Thyroid gland (tissue), 4 donors: ENCODE data around the gene DDB1. TPM values are rescaled to one million over a fixed set of nuclear protein-coding genes. Genes with fewer than 3 reads are reported as not detected.

Experiments
- DNase-seq, 2 donors: peaks; one replicate each; pipeline ENCODE4 v3.0.0-alpha.2; 2019
- H3K27ac ChIP-seq, 3 donors: fragments of 200-600 bp; sonication (generic); 1 replicate in 2 of 3; 2 replicates in 1 of 3; pipeline ENCODE4 v1.5.1; 2016 to 2019; ENCODE audit warnings: mild to moderate bottlenecking in 1 of 3, moderate library complexity in 1 of 3
- H3K27me3 ChIP-seq: fragments of 200-600 bp; sonication (generic); one replicate; pipeline ENCODE4 v1.5.1; 2019
- H3K36me3 ChIP-seq, 2 donors: fragments of 200-600 bp; sonication (generic); one replicate each; pipeline ENCODE4 v1.5.1; 2016 to 2019
- H3K4me1 ChIP-seq, 2 donors: fragments of 200-600 bp; sonication (generic); one replicate each; pipeline ENCODE4 v1.5.1; 2017 to 2019
- H3K4me3 ChIP-seq, 3 donors: fragments of 200-600 bp; sonication (generic); replicated peaks in 1 of 3; 1 replicate in 2 of 3; 2 replicates in 1 of 3; pipeline ENCODE4 v1.5.1; 2016; ENCODE audit warnings: mild to moderate bottlenecking in 1 of 3
- H3K9me3 ChIP-seq: fragments of 200-600 bp; sonication (generic); one replicate; pipeline ENCODE4 v1.5.1; 2017
- CTCF ChIP-seq, 6 experiments: fragments of 200-600 bp in 3 of 6; fragments of 450-650 bp in 3 of 6; sonication (generic) in 3 of 6; IDR thresholded peaks; one replicate each; pipeline ENCODE4 v1.5.1; 2016 to 2019; ENCODE audit warnings: antibody characterized with exemption in 6 of 6, mild to moderate bottlenecking in 2 of 6, inconsistent platforms in 1 of 6, moderate library complexity in 1 of 6
- POLR2A ChIP-seq, 2 donors: fragments of 450-650 bp; IDR thresholded peaks; one replicate each; pipeline ENCODE4 v1.6.1; 2017; ENCODE audit warnings: antibody characterized with exemption in 2 of 2, mild to moderate bottlenecking in 2 of 2, moderate library complexity in 1 of 2
- WGBS, 2 donors: methylation state at CpG; one replicate each; pipeline ENCODE4 v1.1.5; 2017; 5-methylcytosine and 5-hydroxymethylcytosine counted together
- intact Hi-C: fragments of 100-400 bp; cut with DNase I; formaldehyde crosslinking; loops from one replicate; pipeline ENCODE4 v1.15.1; 2023
- total RNA-seq, 4 donors: library from RNA; depleted of rRNA; stranded (reverse); fragments of >200 nt; gene quantifications; one replicate each; pipeline ENCODE4 v1.2.3, GENCODE V29; 2016

DDB1 gene
- total RNA-seq, 4 donors from 2014 or later: 132 to 211 (median 182) TPM

DNA sequence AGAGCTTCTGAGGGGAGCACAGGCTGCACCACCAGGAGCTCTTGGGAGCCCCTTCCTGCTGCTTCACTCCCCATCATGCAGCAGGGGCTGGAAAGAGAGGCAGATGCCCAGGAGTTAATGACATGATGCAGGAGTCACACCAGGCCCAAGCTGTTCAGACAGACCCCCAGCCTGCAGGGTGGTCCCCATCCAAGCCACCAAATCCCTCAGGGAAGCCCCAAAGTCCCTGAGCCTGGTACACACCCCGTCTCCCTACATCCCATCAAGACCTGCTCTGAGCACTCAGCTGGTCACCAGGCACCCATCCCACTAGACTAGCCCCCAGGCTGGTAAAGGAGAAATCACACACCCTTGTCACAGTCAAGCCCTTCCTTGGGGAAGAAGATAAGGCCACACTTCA is 17.4 kb upstream of the DDB1 start:
- Histone ChIP-seq H3K27me3 (no peaks in the 10 kb centered on the region), H3K27ac (no peak overlapping the region), H3K4me3 (no peak overlapping the region), H3K4me1 (no peaks in the 10 kb centered on the region), H3K9me3 (no peaks in the 10 kb centered on the region), H3K36me3 (peaks cover 13 to 26% of the 10 kb centered on the region in 2 donors)
- no peak for DNase-seq
- intact Hi-C loops: no loop called here
- 100% methylated on average over 1 of the region's 1 CpG for WGBS, 2 donors
- TF ChIP-seq POLR2A (IDR thresholded peaks at IDR 0.05) (no peak), CTCF (IDR thresholded peaks at IDR 0.05) (no peak)

- 90 to 96% methylated on average over 8 to 10 of the region's 10 CpGs for WGBS, 2 donors
- no peak for DNase-seq
- peaks cover 13 to 26% of the 10 kb centered on the region in 2 donors for H3K36me3 ChIP-seq
- H3K4me1 ChIP-seq: no peaks in the 10 kb centered on the region
- no peaks in the 10 kb centered on the region for H3K27me3 ChIP-seq
- TF ChIP-seq POLR2A (IDR thresholded peaks at IDR 0.05) (no peak), CTCF (IDR thresholded peaks at IDR 0.05) (no peak)
- H3K9me3 ChIP-seq: no peaks in the 10 kb centered on the region
- no peak overlapping the region for H3K27ac ChIP-seq
- H3K4me3 ChIP-seq: no peak overlapping the region
- intact Hi-C loops: no loop called here
Measured at GRCh38 chr11:61349916-61350315, 17.0 kb upstream of the DDB1 start.

DNA sequence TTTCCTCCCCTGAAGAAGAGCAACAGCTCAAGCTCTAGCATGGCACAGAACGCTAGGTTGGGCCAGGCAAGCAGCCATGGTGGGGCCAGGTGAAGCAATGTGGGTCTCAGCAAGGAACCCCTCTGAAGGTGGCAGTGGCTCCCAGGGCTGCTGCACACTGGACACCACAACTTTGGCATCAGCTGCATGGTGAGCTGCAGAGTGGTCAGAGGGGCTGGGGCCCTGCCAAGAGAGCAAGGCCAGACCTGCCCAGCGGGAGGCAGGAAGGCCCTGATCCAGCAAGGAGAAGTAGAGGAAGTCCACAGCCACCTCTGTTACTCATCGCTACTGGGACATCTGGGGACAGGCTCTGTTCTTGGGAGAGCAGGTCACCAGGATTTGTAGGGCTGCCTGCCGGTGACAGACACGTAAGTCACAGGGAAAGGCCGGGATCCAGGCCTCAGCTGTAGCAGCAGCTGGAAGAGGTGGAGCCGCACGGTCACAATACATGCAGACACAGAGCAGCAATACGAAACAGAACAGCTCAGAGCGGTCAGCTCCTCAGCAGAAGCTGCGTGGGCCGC is 16.4 kb upstream of the DDB1 start:
- no peak for TF ChIP-seq CTCF (IDR thresholded peaks at IDR 0.05)
- TF ChIP-seq POLR2A (IDR thresholded peaks at IDR 0.05): no peak
- Histone ChIP-seq H3K9me3 (no peaks in the 10 kb centered on the region), H3K36me3 (peaks cover 13 to 26% of the 10 kb centered on the region in 2 donors), H3K4me3 (no peak overlapping the region), H3K27me3 (no peaks in the 10 kb centered on the region), H3K27ac (no peak overlapping the region), H3K4me1 (no peaks in the 10 kb centered on the region)
- DNase-seq: peak in 1 of 2 donors; percentile 5
- intact Hi-C loops: no loop called here
- WGBS, 2 donors: 90 to 100% methylated on average over 5 of the region's 12 CpGs

DNA sequence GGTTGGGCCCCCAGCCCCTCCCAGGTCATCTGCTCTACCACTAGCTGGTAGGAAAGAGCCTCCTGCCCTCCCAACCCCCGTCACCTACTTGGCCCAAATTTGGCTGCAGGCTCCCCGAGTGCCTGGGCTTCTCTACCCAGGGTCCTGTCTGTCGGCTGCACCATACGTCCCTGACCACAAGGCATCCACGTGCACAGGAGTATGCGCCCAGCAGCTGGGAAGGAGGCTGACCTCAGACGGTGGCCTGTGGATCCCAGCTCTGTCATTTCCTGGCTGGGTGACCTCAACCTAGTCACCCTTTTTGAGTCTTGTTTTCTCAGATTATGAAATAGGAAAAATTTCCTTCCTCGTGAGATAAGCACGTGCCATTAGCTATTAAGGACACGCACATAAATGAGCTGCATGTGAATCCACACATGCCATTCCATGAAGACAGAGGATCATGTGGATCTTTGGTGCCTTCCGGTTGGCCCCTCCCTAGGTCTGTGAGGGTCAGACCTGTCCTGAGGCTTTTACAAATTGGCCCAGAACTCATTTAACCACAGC is 15.1 kb upstream of the DDB1 start:
- Histone ChIP-seq H3K36me3 (peaks cover 14 to 16% of the 10 kb centered on the region in 2 donors), H3K27ac (no peak overlapping the region)
- WGBS, 2 donors: 84 to 89% methylated on average over 11 of the region's 11 CpGs

More for the DNA sequence above, 15.1 kb upstream of the DDB1 start:
- Histone ChIP-seq H3K27me3 (no peaks in the 10 kb centered on the region), H3K4me1 (no peaks in the 10 kb centered on the region), H3K9me3 (no peaks in the 10 kb centered on the region), H3K4me3 (no peak overlapping the region)
- intact Hi-C loops: no loop called here
- TF ChIP-seq CTCF (IDR thresholded peaks at IDR 0.05) (no peak), POLR2A (IDR thresholded peaks at IDR 0.05) (no peak)
- DNase-seq: peak; percentile 13 to 18
